GM20000 (cell line): ENCODE data around the gene TECR.
"Not testable (repeated sequence)": the region's sequence is repeated elsewhere in the genome, so short reads cannot be mapped to it uniquely, and the experiment has no call there.

ENCODE experiments used
- DNase-seq: peaks from one replicate; pipeline ENCODE4 v3.0.0; 2012; ENCODE audit warnings: low spot score
- TF ChIP-seq, protein P1 (sequence below): IDR thresholded peaks from 2 replicates; pipeline ENCODE4 v1.5.1; 2012; ENCODE audit warnings: mild to moderate bottlenecking, control low read depth; ENCODE audit errors: extremely low read depth, missing control alignments

Gene TECR

DNA sequence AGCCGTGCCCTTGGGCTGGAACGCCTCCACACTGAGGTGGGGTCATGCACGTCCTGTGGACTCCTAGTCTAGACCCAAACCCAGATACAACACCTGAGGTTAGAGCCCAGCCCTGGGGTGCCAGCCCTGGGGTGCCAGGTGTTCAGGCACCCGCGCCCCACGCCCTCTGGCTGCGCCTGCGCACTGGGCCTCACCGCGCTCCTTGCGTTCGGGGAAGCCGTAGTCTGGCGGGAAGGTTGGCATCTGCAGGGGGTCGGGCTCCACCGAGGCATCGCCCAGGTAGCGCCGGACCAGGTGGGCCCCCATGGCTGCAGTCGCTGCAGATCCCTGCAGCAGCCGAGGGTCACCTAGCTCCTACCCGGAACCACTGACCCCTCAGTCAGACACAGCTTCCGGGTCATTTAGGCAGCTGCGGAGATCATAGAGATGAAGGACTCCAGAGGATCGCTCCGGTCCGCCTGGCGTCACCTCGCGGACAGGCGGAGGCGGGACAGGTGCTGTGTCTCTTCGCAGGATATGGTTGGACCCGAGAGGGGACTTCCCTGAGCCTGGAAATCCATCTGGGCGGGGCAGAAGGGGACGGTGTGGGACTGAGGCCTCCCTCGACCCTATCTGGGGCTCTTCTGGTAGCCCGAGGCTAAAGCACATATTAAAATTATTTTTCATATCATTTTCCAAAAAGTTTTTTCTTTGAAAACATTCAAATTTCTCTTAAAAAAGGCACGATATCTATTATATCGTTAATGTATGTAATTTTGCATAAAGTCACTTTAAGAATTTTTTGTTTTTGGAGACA, 42.5 kb downstream of the TECR start, which contains the start of gene NDUFB7:
Gene NDUFB7, minus strand, starts transcription at position 372 of the 796 bp plus-strand sequence. Its CDS starts 66 bp downstream, at position 306.
- peak; percentile 88 for DNase-seq
- TF ChIP-seq, protein P1, sequence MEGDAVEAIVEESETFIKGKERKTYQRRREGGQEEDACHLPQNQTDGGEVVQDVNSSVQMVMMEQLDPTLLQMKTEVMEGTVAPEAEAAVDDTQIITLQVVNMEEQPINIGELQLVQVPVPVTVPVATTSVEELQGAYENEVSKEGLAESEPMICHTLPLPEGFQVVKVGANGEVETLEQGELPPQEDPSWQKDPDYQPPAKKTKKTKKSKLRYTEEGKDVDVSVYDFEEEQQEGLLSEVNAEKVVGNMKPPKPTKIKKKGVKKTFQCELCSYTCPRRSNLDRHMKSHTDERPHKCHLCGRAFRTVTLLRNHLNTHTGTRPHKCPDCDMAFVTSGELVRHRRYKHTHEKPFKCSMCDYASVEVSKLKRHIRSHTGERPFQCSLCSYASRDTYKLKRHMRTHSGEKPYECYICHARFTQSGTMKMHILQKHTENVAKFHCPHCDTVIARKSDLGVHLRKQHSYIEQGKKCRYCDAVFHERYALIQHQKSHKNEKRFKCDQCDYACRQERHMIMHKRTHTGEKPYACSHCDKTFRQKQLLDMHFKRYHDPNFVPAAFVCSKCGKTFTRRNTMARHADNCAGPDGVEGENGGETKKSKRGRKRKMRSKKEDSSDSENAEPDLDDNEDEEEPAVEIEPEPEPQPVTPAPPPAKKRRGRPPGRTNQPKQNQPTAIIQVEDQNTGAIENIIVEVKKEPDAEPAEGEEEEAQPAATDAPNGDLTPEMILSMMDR = peak; percentile 97

DNA sequence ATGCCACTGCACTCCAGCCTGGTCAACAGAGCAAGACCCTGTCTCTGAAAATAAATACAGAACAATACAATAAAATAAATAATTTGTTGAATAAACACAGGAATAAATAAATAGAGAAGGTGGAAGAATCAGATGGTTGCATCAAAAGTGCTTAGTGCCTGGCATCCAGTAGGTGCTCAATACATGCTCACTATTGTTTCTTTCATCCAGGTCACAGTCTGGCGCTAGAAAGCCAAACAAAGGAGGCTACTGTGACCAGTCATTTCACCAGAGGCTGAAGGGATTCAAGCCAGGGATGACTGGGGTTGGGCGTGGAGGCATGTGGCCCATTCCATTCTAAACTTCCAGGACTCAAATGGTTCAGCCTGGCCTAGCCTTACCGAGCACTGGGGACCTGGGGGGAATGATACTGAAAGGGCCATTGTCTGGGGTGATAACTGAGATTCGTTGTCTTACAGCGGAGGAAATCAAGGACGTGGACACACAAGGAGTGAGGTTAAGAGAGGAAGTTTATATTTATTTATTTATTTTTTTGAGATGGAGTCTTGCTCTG, 46.1 kb downstream of the TECR start:
- DNase-seq = no peak
- TF ChIP-seq, protein P1 = no peak

DNA sequence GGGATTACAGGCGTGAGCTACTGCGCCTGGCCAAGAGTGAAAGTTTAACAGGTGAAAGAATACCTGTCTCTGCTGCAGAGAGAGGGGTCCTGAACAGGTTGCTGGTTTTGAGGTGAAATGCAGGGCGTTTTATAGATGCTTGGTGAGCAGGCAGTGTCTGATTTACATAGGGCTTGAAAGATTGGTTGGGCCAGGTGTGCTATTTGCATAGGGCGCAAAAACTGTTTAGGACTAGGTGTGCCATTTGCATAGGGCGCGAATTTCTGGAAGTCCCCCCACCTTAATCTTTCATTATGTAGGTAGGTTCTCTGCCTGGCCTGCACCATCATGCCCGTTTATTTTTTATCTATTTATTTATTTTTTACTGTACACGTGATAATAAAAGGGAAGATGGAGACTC, 47.0 kb downstream of the TECR start:
- no peak for DNase-seq
- TF ChIP-seq, protein P1 = no peak

DNA sequence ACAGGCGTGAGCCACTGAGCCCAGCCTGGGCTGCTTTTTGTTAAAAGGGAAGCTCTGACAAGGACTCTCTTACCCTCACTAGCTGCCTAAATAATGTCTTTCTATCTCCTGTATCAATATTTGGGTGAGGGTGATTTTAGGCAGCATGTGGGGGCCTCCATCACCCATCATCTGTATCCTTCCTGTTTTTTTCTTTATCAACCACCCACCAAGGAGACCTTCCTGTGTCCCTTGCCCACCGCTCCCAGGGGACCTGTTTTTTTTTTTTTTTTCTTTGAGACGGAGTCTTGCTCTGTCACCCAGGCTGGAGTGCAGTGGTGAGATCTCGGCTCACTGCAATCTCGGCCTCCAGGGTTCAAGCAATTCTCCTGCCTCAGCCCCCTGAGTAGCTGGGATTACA, 47.9 kb downstream of the TECR start:
- TF ChIP-seq, protein P1 = no peak

DNA sequence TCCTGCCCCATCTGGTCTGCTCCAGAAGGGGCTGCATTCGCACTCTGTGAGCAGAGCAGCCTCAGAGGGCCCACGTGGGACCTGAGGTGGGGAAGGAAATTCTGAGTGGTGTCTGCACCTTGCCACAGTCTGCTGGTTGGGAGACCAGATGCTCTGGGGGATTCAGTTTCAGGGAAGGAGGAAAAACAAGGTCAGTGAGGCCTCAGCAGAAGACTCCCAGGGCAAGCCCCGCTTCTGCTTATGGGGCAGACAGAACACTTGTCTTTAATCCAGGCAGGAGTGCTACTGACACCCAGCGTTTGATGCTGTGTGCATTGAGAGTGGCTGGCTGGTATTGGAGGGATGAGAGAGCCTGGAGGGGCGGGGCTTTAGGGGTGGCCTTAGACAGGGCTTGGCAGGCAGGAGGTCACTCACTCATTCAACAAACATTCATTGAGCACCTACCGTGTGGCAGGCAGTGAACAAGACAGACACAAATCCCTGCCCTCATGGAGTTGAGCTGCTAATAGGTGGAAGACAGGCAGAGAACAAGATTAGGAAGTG, 48.6 kb downstream of the TECR start:
- TF ChIP-seq, protein P1 = no peak
- DNase-seq = no peak

More for the DNA sequence above, 47.9 kb downstream of the TECR start:
- no peak for DNase-seq

DNA sequence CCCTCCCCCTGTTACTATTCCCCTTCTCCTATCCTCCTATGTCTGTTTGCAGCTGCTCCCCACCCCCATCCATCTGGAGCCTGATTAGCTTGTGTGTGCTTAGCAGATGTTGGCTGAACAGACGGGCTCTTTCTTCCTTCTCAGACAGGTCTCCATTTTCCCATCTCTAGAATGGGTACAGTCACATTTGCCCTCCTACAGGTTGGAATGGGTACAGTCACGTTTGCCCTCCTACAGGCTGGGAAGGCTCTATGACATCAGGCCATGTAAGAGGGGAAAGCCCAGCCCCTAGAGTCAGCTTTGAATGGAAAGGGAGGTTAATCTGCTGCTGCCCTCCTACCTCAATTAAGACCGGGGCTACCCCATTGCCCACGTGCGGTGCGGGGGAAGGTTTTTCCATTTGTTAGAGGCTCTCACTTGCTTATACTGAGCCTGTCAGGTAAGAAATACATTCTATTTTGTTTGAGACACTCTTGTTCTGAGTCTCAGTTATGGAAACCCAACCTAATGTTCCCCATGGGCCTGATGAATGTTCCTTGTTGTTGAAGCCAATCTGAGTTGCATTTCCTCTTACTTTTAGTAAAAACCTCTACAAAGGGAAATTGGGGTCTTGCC, 51.3 kb downstream of the TECR start:
- DNase-seq = peak; percentile 45
- TF ChIP-seq, protein P1 = no peak

DNA sequence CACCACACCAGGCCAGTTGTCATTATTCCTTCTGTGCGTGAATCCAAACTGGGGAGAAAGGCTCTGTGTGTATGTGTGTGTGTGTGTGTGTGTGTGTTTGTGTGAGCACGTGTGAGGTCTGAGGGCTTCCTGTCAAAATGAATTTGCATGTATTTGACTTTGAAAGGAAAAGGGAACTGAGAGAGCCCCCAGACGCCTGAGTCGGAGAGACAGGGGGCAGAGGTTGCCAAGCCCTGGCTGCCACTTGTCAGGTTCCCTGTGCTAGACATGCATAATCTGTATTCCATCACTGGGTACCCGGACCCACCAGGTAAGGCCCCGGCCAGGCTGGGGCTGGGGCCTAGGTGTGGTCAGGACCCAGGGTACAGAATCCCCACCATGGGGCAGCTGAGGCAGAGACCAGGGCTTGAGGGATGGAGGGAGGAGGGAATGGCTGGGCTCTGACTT, 53.5 kb downstream of the TECR start, which contains the start of gene CLEC17A:
Gene CLEC17A, plus strand, starts transcription at position 191 of the 447 bp plus-strand sequence. Its CDS starts 77 bp downstream, at position 268.
- peak; percentile 62 for DNase-seq

DNA sequence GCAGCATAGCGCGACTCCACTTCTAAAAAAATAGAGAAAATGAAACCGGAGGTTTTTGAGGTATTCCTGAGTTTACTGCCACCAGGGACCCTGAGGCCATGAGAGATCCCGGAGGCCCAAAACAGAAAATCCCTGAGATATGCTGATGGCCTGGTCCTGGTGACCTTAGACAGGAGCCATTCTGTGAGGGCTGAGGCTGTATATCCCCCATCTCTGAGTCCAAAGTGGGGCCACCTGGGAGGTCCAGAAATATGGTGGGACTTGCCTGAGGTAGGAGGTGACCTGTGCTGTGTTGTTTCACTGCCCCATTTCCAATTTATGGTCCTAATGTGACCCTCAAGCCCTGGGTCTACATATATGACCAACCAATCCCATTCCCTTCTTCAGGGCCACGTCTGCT, 55.0 kb downstream of the TECR start:
- DNase-seq = not testable (repeated sequence)

More for the DNA sequence above, 53.5 kb downstream of the TECR start, which contains the start of gene CLEC17A:
- TF ChIP-seq, protein P1 = no peak

DNA sequence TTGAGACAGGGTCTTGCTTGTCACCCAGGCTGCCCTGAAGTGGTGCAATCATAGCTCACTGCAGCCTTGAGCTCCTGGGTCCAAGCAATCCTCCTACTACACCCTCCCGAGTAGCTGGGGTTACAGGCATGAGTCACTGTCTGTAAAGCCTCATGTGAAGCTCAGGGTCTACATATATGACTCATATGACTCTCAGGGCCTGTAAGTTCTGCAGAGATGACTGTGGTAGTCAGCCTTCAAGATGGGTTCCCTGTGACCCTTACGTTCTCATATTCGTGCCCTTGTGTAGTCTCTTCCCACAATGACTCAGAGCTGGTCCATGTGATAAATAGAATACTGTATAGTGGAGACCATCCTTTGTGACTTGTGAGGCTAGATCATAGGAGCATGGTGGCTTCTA, 55.8 kb downstream of the TECR start:
- DNase-seq = not testable (repeated sequence)

DNA sequence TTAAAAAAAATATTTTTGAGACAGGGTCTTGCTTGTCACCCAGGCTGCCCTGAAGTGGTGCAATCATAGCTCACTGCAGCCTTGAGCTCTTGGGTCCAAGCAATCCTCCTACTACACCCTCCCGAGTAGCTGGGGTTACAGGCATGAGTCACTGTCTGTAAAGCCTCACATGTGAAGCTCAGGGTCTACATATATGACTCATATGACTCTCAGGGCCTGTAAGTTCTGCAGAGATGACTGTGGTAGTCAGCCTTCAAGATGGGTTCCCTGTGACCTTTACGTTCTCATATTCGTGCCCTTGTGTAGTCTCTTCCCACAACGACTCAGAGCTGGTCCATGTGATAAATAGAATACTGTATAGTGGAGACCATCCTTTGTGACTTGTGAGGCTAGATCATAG, 60.0 kb downstream of the TECR start:
- DNase-seq = not testable (repeated sequence)
